ENCODE results near the gene PRKG1.

The PRKG1 gene

DNA sequence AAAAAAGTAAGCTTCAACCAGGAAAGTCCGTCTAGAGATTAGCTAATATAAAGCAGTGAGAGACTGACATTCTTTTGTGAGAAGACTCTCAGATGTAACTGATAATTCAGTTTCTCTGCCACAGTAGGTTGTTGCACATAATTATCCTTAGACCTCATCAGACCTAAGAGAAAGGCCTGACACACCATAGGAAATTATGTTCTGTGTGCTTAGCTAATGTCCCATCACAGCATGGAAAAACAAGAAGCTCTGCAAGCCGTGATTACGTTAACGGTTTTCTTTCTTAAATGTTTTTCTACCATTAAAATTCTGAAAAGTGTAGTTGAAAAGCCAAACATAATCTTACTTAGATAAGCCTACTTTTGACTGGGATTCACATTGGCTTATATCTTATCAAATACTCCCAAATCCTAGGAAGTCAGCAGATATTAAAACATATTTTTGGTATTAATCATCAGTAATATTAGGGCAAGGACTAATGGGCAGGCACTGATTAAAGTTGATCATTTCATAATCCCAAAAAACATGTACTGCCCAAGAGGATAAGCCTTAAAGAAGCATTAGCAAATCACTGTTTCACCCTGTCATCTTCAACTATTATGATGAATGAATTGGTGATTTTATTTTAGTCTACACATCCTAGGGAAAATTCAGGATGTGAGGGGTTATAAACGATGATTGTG lies 619.9 kb downstream of the PRKG1 start:
- no peaks in the 10 kb centered on the region for H3K36me3 ChIP-seq (ENCODE audit: insufficient read depth, low read length)
- no peak overlapping the region for H2AFZ ChIP-seq (ENCODE audit: low read length)
- peaks cover 42% of the 10 kb centered on the region for H3K4me1 ChIP-seq (ENCODE audit: insufficient read depth, low read length, poor library complexity, severe bottlenecking)
- no peak overlapping the region for H3K9ac ChIP-seq (ENCODE audit: low read depth, low read length, poor library complexity, severe bottlenecking)
- peaks cover 44% of the 10 kb centered on the region for H4K20me1 ChIP-seq (ENCODE audit: insufficient read depth, low read length, poor library complexity, severe bottlenecking)
- H3K79me2 ChIP-seq (ENCODE audit: insufficient read depth, low read length), result peaks cover 39% of the 10 kb centered on the region
- no peaks in the 10 kb centered on the region; the same call in 1 of the 2 replicates for H3K9me3 ChIP-seq (ENCODE audit: insufficient read depth, low read depth, low read length)
- no peak overlapping the region for H3K4me3 ChIP-seq (ENCODE audit: low read length, poor library complexity, severe bottlenecking)
- H3F3A ChIP-seq (ENCODE audit: low read depth), result no peaks in the 10 kb centered on the region
- no peaks in the 10 kb centered on the region for H3K9me2 ChIP-seq (replicated peaks; ENCODE audit: low read depth, low read length)
- peak overlapping the region; percentile 100 for H3K4me2 ChIP-seq (ENCODE audit: low read depth, low read length, poor library complexity, severe bottlenecking)
- TF ChIP-seq, protein P1, sequence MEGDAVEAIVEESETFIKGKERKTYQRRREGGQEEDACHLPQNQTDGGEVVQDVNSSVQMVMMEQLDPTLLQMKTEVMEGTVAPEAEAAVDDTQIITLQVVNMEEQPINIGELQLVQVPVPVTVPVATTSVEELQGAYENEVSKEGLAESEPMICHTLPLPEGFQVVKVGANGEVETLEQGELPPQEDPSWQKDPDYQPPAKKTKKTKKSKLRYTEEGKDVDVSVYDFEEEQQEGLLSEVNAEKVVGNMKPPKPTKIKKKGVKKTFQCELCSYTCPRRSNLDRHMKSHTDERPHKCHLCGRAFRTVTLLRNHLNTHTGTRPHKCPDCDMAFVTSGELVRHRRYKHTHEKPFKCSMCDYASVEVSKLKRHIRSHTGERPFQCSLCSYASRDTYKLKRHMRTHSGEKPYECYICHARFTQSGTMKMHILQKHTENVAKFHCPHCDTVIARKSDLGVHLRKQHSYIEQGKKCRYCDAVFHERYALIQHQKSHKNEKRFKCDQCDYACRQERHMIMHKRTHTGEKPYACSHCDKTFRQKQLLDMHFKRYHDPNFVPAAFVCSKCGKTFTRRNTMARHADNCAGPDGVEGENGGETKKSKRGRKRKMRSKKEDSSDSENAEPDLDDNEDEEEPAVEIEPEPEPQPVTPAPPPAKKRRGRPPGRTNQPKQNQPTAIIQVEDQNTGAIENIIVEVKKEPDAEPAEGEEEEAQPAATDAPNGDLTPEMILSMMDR (conservative IDR thresholded peaks at IDR 0.05; ENCODE audit: low read length), result no peak
- no peak for TF ChIP-seq EZH2phosphoT487 (IDR thresholded peaks at IDR 0.05; ENCODE audit: borderline replicate concordance)
- peaks cover 4% of the 10 kb centered on the region for H3K27me3 ChIP-seq (ENCODE audit: insufficient read depth, low read length, poor library complexity, severe bottlenecking)

DNA sequence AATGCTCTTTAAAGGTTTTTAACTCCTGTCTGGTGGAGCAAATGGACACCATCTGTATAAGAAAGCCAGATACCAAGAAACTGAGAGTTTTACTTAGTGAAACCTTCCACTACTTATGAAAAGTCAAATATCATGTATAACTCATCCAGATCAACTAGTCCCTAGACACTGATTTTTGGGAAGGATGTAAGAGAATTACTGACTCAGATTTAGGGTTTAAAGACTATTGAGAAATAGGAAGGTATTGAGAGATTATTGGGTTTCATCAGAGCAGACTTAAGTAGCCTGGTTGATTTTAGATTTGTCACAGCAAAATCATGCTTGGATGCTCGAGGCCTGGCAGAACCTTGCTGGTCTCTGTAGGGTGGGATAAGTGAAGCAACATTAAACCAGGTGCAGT lies 622.0 kb downstream of the PRKG1 start:
- Histone ChIP-seq H3K9me3 (ENCODE audit: insufficient read depth, low read depth, low read length) (no peaks in the 10 kb centered on the region), H3K36me3 (ENCODE audit: insufficient read depth, low read length) (no peaks in the 10 kb centered on the region), H4K20me1 (ENCODE audit: insufficient read depth, low read length, poor library complexity, severe bottlenecking) (peaks cover 46% of the 10 kb centered on the region), H2AFZ (ENCODE audit: low read length) (no peak overlapping the region), H3F3A (ENCODE audit: low read depth) (no peaks in the 10 kb centered on the region), H3K4me3 (ENCODE audit: low read length, poor library complexity, severe bottlenecking) (peak overlapping the region; percentile 88), H3K4me2 (ENCODE audit: low read depth, low read length, poor library complexity, severe bottlenecking) (peak overlapping the region; percentile 100), H3K9me2 (replicated peaks; ENCODE audit: low read depth, low read length) (no peaks in the 10 kb centered on the region), H3K9ac (ENCODE audit: low read depth, low read length, poor library complexity, severe bottlenecking) (peak overlapping the region; percentile 98), H3K27me3 (ENCODE audit: insufficient read depth, low read length, poor library complexity, severe bottlenecking) (peaks cover 5% of the 10 kb centered on the region), H3K4me1 (ENCODE audit: insufficient read depth, low read length, poor library complexity, severe bottlenecking) (peaks cover 50% of the 10 kb centered on the region), H3K79me2 (ENCODE audit: insufficient read depth, low read length) (peaks cover 41% of the 10 kb centered on the region)
- TF ChIP-seq, protein P1 (conservative IDR thresholded peaks at IDR 0.05; ENCODE audit: low read length), result no peak
- TF ChIP-seq EZH2phosphoT487 (IDR thresholded peaks at IDR 0.05; ENCODE audit: borderline replicate concordance), result no peak

DNA sequence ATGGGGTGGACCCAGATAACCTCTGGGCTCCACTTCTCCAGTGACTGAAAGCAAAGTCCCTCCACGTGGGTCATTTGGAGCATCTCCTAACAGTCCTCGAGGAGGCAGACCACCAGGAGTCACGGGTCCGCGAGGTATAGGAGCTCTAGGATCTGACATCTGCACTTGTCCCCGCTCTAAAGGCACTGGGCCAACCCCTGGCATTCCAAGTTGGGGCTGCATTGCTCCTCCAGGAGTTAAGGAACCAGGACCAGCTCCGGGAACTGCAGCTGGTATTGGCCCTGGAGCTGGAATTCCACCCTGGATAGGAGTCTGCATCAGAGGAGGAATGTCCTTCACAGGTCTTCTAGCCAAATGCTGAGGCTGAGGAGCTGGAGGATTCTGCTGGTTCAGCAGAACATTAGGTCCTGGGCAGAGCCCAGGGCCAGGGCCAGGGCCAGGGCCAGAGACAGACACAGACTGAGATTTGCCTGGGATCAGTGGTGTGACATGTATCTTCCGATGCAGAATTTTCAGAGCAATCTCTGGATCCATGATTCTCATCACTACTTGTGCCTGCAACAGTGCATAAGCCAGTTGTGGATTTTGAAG lies 624.3 kb downstream of the PRKG1 start:
- Histone ChIP-seq H3K36me3 (ENCODE audit: insufficient read depth, low read length) (no peaks in the 10 kb centered on the region), H3F3A (ENCODE audit: low read depth) (no peaks in the 10 kb centered on the region), H3K27me3 (ENCODE audit: insufficient read depth, low read length, poor library complexity, severe bottlenecking) (peaks cover 5% of the 10 kb centered on the region), H3K9ac (ENCODE audit: low read depth, low read length, poor library complexity, severe bottlenecking) (peak overlapping the region; percentile 98), H3K79me2 (ENCODE audit: insufficient read depth, low read length) (peaks cover 41% of the 10 kb centered on the region), H3K4me3 (ENCODE audit: low read length, poor library complexity, severe bottlenecking) (peak overlapping the region; percentile 88), H4K20me1 (ENCODE audit: insufficient read depth, low read length, poor library complexity, severe bottlenecking) (peaks cover 46% of the 10 kb centered on the region), H3K9me2 (replicated peaks; ENCODE audit: low read depth, low read length) (no peaks in the 10 kb centered on the region), H2AFZ (ENCODE audit: low read length) (no peak overlapping the region), H3K9me3 (ENCODE audit: insufficient read depth, low read depth, low read length) (no peaks in the 10 kb centered on the region), H3K4me2 (ENCODE audit: low read depth, low read length, poor library complexity, severe bottlenecking) (peak overlapping the region; percentile 100), H3K4me1 (ENCODE audit: insufficient read depth, low read length, poor library complexity, severe bottlenecking) (peaks cover 50% of the 10 kb centered on the region)
- TF ChIP-seq, protein P1 (conservative IDR thresholded peaks at IDR 0.05; ENCODE audit: low read length), result no peak
- no peak for TF ChIP-seq EZH2phosphoT487 (IDR thresholded peaks at IDR 0.05; ENCODE audit: borderline replicate concordance)

Measured in Loucy (cell line).